ENCODE results near the gene FBXO10. TPM values are rescaled to one million over a fixed set of nuclear protein-coding genes. Genes with fewer than 3 reads are reported as not detected.

The FBXO10 gene
- total and polyA plus RNA-seq, 2 of the 4 experiments (the other 2 are of a cell fraction): 6.6 to 6.7 TPM

DNA sequence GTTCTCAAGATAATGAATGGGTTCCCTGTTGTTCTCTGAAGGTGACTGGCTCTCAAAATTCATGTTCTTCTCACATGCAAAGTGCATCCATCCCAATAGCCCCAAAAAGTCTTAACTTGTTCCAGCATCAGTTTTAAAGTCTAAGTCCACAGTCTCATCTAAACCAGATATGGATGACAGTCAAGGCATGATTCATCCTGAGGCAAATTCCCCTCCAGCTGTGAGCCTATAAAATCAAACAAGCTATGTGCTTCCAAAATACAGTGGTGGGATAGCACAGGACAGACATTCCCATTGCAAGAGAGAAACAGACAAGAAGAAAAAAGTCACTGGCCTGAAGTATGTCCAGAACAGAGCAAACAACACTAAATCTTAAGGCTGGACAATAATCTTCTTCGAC, 25.4 kb downstream of the FBXO10 start:
- H4K20me1 ChIP-seq (ENCODE audit: insufficient read depth, low read length): no peaks in the 10 kb centered on the region; the same call in 1 of the 2 replicates
- dilution Hi-C loops (cut with HindIII; ENCODE audit: low sequenced_read_pairs, unreplicated experiment) (no loop called here), intact Hi-C loops (cut with micrococcal nuclease) (no loop called here)

More for the DNA sequence above, 25.4 kb downstream of the FBXO10 start:
- Histone ChIP-seq H3K4me3 (ENCODE audit: insufficient read depth, low read depth, low read length) (no peak overlapping the region), H4K5ac (ENCODE audit: low read depth, low read length) (no peak overlapping the region), H3K79me1 (ENCODE audit: low read depth in 1 of 2, low read length in 2 of 2) (peaks cover 5 to 17% of the 10 kb centered on the region in 2 experiments; a peak in 3 of 4 replicates), H2BK5ac (ENCODE audit: low read depth, low read length, poor library complexity, severe bottlenecking) (no peak overlapping the region), H2AK5ac (ENCODE audit: low read depth, low read length) (no peak overlapping the region), H2AK9ac (replicated peaks; ENCODE audit: low read depth, low read length, poor library complexity) (peak overlapping the region; percentile 20), H2AFZ (replicated peaks; ENCODE audit: low read length, poor library complexity) (no peak overlapping the region), H3K4ac (ENCODE audit: low read depth, low read length) (no peak overlapping the region), H4K8ac (ENCODE audit: low read depth in 2 of 2, low read length in 2 of 2) (no peak overlapping the region), H2BK15ac (ENCODE audit: low read depth, low read length) (no peak overlapping the region), H3K36me3 (ENCODE audit: control insufficient read depth, insufficient read depth, low read length) (no peaks in the 10 kb centered on the region), H3K18ac (ENCODE audit: low read depth, low read length) (no peak overlapping the region), H4K91ac (ENCODE audit: insufficient read depth, low read depth, low read length) (no peak overlapping the region), H2BK120ac (ENCODE audit: low read depth, low read length) (no peak overlapping the region), H3K27ac (ENCODE audit: insufficient read depth, low read length) (no peak overlapping the region), H2BK20ac (ENCODE audit: low read depth, low read length) (no peak overlapping the region), H3K56ac (ENCODE audit: extremely low read depth, insufficient read depth, low read length) (no peak overlapping the region), H3K9ac (ENCODE audit: low read depth, low read length) (no peak overlapping the region), H3K23ac (ENCODE audit: low read depth, low read length) (no peak overlapping the region), H3K4me1 (ENCODE audit: control insufficient read depth, insufficient read depth, low read length) (peaks cover 6% of the 10 kb centered on the region), H3K14ac (replicated peaks; ENCODE audit: low read depth, low read length) (no peak overlapping the region), H3K9me3 (ENCODE audit: control insufficient read depth, insufficient read depth, low read length) (no peaks in the 10 kb centered on the region), H3K9me1 (ENCODE audit: insufficient read depth, low read length) (peaks cover 3% of the 10 kb centered on the region; the same call in 1 of the 2 replicates), H3K27me3 (ENCODE audit: control insufficient read depth, insufficient read depth, low read length) (no peaks in the 10 kb centered on the region), H3K4me2 (ENCODE audit: low read depth, low read length) (no peak overlapping the region)
- no TSS peak for BruUV-seq (replicated peaks)
- WGBS, 2 experiments (ENCODE audit: extremely low coverage in 2 of 2, insufficient read length in 1 of 2): 100% methylated on average over 1 of the region's 1 CpG; no CpG with 5 or more reads in 1 of the 2 experiments
- ChIA-PET CTCF (no interaction called here), POLR2A (ENCODE audit: unreplicated experiment) (interaction anchor here (0.6 kb wide), 1 partner anchor 330 kb away, joined by 6 read pairs; no protein-coding TSS in a partner anchor)
- DNase-seq: peak; percentile 74
- in situ Hi-C loops (cut with MboI; ENCODE audit: low sequenced_read_pairs): no loop called here
- ATAC-seq (ENCODE audit: low read depth): peak; percentile 90
- TF ChIP-seq CHD1 (IDR thresholded peaks at IDR 0.05; ENCODE audit: low read depth, low read length) (no peak), RFX5 (IDR thresholded peaks at IDR 0.05; ENCODE audit: low read depth, low read length) (no peak), POLR2A (IDR thresholded peaks at IDR 0.05; ENCODE audit: low read depth, low read length) (no peak), BHLHE40 (IDR thresholded peaks at IDR 0.05; ENCODE audit: low read depth, low read length) (no peak), MAZ (IDR thresholded peaks at IDR 0.05; ENCODE audit: borderline replicate concordance, low read depth, low read length) (no peak), FOS (IDR thresholded peaks at IDR 0.05; ENCODE audit: low read depth, low read length) (no peak), RCOR1 (IDR thresholded peaks at IDR 0.05; ENCODE audit: insufficient replicate concordance, low read length) (no peak), MAFK (IDR thresholded peaks at IDR 0.05; ENCODE audit: low read depth, low read length) (no peak), NFE2L2 (IDR thresholded peaks at IDR 0.05; ENCODE audit: low read depth, low read length) (no peak), SMC3 (IDR thresholded peaks at IDR 0.05; ENCODE audit: low read depth, low read length) (no peak), MXI1 (IDR thresholded peaks at IDR 0.05; ENCODE audit: borderline replicate concordance, low read depth, low read length) (no peak), CEBPB (IDR thresholded peaks at IDR 0.05; ENCODE audit: low read depth, low read length) (no peak)
- TF ChIP-seq, protein P1, sequence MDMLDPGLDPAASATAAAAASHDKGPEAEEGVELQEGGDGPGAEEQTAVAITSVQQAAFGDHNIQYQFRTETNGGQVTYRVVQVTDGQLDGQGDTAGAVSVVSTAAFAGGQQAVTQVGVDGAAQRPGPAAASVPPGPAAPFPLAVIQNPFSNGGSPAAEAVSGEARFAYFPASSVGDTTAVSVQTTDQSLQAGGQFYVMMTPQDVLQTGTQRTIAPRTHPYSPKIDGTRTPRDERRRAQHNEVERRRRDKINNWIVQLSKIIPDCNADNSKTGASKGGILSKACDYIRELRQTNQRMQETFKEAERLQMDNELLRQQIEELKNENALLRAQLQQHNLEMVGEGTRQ (IDR thresholded peaks at IDR 0.05; ENCODE audit: low read depth, low read length): no peak
- TF ChIP-seq, protein P2, sequence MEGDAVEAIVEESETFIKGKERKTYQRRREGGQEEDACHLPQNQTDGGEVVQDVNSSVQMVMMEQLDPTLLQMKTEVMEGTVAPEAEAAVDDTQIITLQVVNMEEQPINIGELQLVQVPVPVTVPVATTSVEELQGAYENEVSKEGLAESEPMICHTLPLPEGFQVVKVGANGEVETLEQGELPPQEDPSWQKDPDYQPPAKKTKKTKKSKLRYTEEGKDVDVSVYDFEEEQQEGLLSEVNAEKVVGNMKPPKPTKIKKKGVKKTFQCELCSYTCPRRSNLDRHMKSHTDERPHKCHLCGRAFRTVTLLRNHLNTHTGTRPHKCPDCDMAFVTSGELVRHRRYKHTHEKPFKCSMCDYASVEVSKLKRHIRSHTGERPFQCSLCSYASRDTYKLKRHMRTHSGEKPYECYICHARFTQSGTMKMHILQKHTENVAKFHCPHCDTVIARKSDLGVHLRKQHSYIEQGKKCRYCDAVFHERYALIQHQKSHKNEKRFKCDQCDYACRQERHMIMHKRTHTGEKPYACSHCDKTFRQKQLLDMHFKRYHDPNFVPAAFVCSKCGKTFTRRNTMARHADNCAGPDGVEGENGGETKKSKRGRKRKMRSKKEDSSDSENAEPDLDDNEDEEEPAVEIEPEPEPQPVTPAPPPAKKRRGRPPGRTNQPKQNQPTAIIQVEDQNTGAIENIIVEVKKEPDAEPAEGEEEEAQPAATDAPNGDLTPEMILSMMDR (conservative IDR thresholded peaks at IDR 0.05; ENCODE audit: low read depth, low read length): no peak
- TF ChIP-seq, protein P3, sequence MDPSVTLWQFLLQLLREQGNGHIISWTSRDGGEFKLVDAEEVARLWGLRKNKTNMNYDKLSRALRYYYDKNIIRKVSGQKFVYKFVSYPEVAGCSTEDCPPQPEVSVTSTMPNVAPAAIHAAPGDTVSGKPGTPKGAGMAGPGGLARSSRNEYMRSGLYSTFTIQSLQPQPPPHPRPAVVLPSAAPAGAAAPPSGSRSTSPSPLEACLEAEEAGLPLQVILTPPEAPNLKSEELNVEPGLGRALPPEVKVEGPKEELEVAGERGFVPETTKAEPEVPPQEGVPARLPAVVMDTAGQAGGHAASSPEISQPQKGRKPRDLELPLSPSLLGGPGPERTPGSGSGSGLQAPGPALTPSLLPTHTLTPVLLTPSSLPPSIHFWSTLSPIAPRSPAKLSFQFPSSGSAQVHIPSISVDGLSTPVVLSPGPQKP (IDR thresholded peaks at IDR 0.05; ENCODE audit: borderline replicate concordance, low read depth, low read length): no peak

Measured in IMR-90 (cell line).